GM12891 (cell line): Measurements from ENCODE around the gene ATP6V1C2.

Experiments used
- POLR2A ChIP-seq: IDR thresholded peaks from 2 replicates; pipeline ENCODE4 v1.6.1; 2011; ENCODE audit warnings: low read depth, low read length, control low read depth
- POLR2AphosphoS5 ChIP-seq: IDR thresholded peaks from 2 replicates; pipeline ENCODE4 v1.6.1; 2011; ENCODE audit warnings: low read depth, low read length, control low read depth
- SPI1 ChIP-seq: IDR thresholded peaks from 2 replicates; pipeline ENCODE4 v1.6.1; 2011; ENCODE audit warnings: low read depth, low read length, control low read depth
- TAF1 ChIP-seq: IDR thresholded peaks from 2 replicates; pipeline ENCODE4 v1.6.1; 2011; ENCODE audit warnings: low read depth, low read length, control low read depth

DNA sequence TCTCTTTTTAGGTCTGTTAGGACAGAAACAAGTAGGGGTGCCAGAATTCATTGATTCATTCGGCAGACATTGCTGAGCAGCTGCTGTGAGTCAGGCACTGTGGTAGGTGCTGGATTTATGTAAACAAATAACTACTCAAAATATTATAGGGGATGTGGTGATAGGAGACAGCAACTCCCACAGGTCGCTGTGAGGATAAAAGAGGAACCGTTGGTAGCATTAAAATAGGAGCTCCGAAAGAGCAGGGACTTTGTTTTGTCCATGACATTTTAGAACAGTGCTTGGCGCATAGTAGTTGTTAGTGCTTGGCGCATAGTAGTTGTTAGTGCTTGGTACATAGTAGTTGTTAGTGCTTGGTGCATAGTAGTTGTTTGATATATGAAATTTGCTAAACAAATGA lies 29.2 kb downstream of the ATP6V1C2 start:
- TF ChIP-seq POLR2A: no peak
- TF ChIP-seq POLR2AphosphoS5: no peak
- no peak for TF ChIP-seq SPI1
- no peak for TF ChIP-seq TAF1
